Ovary (tissue), 1 donor: ENCODE measurements around the gene SNAP29.

Source experiments
- EP300 ChIP-seq: sonication (generic); formaldehyde crosslinking; IDR thresholded peaks from one replicate; pipeline ENCODE4 v1.6.1; 2017; ENCODE audit warnings: antibody characterized with exemption
- POLR2A ChIP-seq: fragments of 450-650 bp; IDR thresholded peaks from one replicate; pipeline ENCODE4 v1.6.1; 2017; ENCODE audit warnings: antibody characterized with exemption, mild to moderate bottlenecking, moderate library complexity

DNA sequence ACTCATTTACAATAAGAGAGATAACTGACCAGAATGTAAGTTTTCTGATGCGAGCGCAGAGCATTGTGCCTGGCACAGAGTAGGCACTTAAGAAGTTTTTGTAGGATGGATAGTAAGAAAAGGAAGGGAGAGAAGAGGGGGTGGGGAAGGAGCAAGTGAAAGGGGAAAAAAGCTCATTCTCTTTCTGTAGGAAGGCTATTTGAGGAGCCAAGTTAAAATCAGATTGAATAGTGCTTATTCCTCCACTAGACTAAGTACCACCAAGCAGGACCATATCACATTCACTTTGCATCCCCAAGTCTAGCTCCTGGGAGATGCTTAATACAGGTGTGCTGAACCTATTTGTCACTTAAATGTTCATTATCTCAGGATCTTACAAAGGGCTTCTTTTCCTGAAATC, 44.3 kb downstream of the SNAP29 start:
- TF ChIP-seq POLR2A = no peak
- TF ChIP-seq EP300 = no peak
